Measurements from ENCODE around the gene SLC39A8. TPM values are rescaled to one million over a fixed set of nuclear protein-coding genes. Genes with fewer than 3 reads are reported as not detected.

SLC39A8 gene
- polyA plus RNA-seq, 1 donor from 2014 or later = 0.53 TPM

- H3K27me3 ChIP-seq (ENCODE audit: insufficient read depth, low read depth, low read length) = no peaks in the 10 kb centered on the region
- H3K9me3 ChIP-seq (ENCODE audit: low read length) = no peaks in the 10 kb centered on the region
- no peaks in the 10 kb centered on the region for H3F3A ChIP-seq (ENCODE audit: insufficient read depth, low read length, poor library complexity, severe bottlenecking)
- TF ChIP-seq MXI1 (conservative IDR thresholded peaks at IDR 0.05; ENCODE audit: poor library complexity, severe bottlenecking) (no peak), CTCF (IDR thresholded peaks at IDR 0.05; ENCODE audit: poor library complexity, severe bottlenecking) (no peak)
- no peaks in the 10 kb centered on the region for H3K9me2 ChIP-seq (ENCODE audit: insufficient read depth, low read length)
- H3K36me3 ChIP-seq (ENCODE audit: insufficient read depth, low read length) = no peaks in the 10 kb centered on the region
- no peak overlapping the region for H2AFZ ChIP-seq (ENCODE audit: low read depth, low read length)
- no peak overlapping the region for H3K27ac ChIP-seq (ENCODE audit: low read length)
- no peaks in the 10 kb centered on the region for H3K79me2 ChIP-seq (replicated peaks; ENCODE audit: insufficient read depth, low read length)
- H3K9ac ChIP-seq (ENCODE audit: low read length) = no peak overlapping the region
- no peak overlapping the region for H3K4me2 ChIP-seq (ENCODE audit: low read length)
- H3K4me3 ChIP-seq (ENCODE audit: low read length) = no peak overlapping the region
- no peaks in the 10 kb centered on the region for H4K20me1 ChIP-seq (ENCODE audit: insufficient read depth)
Measured at GRCh38 chr4:102390438-102390837, 45.2 kb upstream of the SLC39A8 start.

DNA sequence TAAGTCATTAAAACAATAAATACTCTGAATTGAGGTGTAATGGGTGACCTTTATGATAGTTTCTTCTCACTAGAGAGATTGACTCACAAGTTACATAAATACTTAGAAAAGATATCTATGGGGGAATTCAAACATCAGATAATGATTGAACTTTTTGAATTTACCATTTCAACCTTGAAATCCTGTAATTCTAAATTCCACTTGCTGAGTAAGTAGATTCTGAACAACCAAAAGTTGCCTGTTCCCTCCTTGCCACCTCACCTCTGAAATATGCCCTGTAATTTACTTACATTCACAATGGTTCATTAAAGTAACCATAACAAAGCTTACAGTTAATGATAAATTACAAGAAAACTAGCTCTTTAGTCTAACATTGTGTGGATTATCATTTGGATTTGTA is 43.3 kb upstream of the SLC39A8 start:
- Histone ChIP-seq H3K4me3 (ENCODE audit: low read length) (no peak overlapping the region), H3K79me2 (replicated peaks; ENCODE audit: insufficient read depth, low read length) (no peaks in the 10 kb centered on the region), H4K20me1 (ENCODE audit: insufficient read depth) (no peaks in the 10 kb centered on the region), H3K9me2 (ENCODE audit: insufficient read depth, low read length) (no peaks in the 10 kb centered on the region), H3F3A (ENCODE audit: insufficient read depth, low read length, poor library complexity, severe bottlenecking) (no peaks in the 10 kb centered on the region), H3K27ac (ENCODE audit: low read length) (no peak overlapping the region), H3K27me3 (ENCODE audit: insufficient read depth, low read depth, low read length) (no peaks in the 10 kb centered on the region), H2AFZ (ENCODE audit: low read depth, low read length) (no peak overlapping the region), H3K9me3 (ENCODE audit: low read length) (no peaks in the 10 kb centered on the region), H3K4me2 (ENCODE audit: low read length) (no peak overlapping the region), H3K36me3 (ENCODE audit: insufficient read depth, low read length) (no peaks in the 10 kb centered on the region), H3K9ac (ENCODE audit: low read length) (no peak overlapping the region)
- TF ChIP-seq REST (IDR thresholded peaks at IDR 0.05; ENCODE audit: borderline replicate concordance) = no peak
- TF ChIP-seq POLR2AphosphoS5 (IDR thresholded peaks at IDR 0.05) = no peak
- TF ChIP-seq CTCF (IDR thresholded peaks at IDR 0.05; ENCODE audit: poor library complexity, severe bottlenecking) = no peak
- no peak for TF ChIP-seq TAF1 (IDR thresholded peaks at IDR 0.05; ENCODE audit: low read depth)

DNA sequence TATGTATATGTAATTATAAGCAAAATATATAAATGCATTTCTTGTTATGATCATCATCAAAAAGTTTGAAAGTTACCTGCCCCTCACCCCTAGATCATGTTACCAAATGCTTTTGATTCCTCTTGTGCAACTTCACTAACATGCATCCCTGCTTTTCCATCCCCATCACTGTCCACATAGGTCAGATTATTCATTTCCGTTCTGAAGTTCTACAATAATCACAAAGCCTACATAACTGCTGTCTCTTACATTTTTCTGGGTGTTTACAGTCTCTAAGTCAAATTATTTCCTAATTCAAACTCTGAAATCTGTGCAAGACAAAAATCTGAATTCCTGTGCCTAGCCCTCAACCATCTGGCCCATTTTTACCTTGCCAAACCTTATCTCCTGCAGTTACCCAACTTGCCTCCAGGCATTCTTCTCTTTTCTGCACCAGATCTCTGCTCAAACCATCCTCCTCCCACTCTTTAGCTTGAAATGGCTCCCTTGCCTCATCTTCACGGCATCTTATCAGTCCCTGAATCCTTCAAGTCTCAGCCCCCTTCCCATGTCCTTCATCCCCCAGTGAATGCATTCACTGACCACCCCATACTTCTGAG is 42.4 kb upstream of the SLC39A8 start:
- Histone ChIP-seq H3K27ac (ENCODE audit: low read length) (no peak overlapping the region), H2AFZ (ENCODE audit: low read depth, low read length) (no peak overlapping the region), H3K9me2 (ENCODE audit: insufficient read depth, low read length) (no peaks in the 10 kb centered on the region), H3K4me2 (ENCODE audit: low read length) (no peak overlapping the region), H3K9ac (ENCODE audit: low read length) (no peak overlapping the region), H3F3A (ENCODE audit: insufficient read depth, low read length, poor library complexity, severe bottlenecking) (no peaks in the 10 kb centered on the region), H4K20me1 (ENCODE audit: insufficient read depth) (no peaks in the 10 kb centered on the region), H3K9me3 (ENCODE audit: low read length) (no peaks in the 10 kb centered on the region), H3K27me3 (ENCODE audit: insufficient read depth, low read depth, low read length) (no peaks in the 10 kb centered on the region), H3K79me2 (replicated peaks; ENCODE audit: insufficient read depth, low read length) (no peaks in the 10 kb centered on the region), H3K4me3 (ENCODE audit: low read length) (no peak overlapping the region), H3K36me3 (ENCODE audit: insufficient read depth, low read length) (no peaks in the 10 kb centered on the region)
- TF ChIP-seq TAF1 (IDR thresholded peaks at IDR 0.05; ENCODE audit: low read depth) (no peak), POLR2AphosphoS5 (IDR thresholded peaks at IDR 0.05) (no peak), MXI1 (conservative IDR thresholded peaks at IDR 0.05; ENCODE audit: poor library complexity, severe bottlenecking) (no peak), RAD21 (conservative IDR thresholded peaks at IDR 0.05) (no peak), SMC3 (conservative IDR thresholded peaks at IDR 0.05; ENCODE audit: poor library complexity) (no peak), CTCF (IDR thresholded peaks at IDR 0.05; ENCODE audit: poor library complexity, severe bottlenecking) (no peak), REST (IDR thresholded peaks at IDR 0.05; ENCODE audit: borderline replicate concordance) (no peak)

All from neural cell (in vitro differentiated cells).